AG10803 (cell line): Measurements from ENCODE around the gene ZNF750.

Experiments used
- DNase-seq: peaks from one replicate; pipeline ENCODE4 v3.0.0; 2010; ENCODE audit warnings: low read depth
- H3K4me3 ChIP-seq: 2 replicates; pipeline ENCODE4 v1.5.1; 2011; ENCODE audit warnings: mild to moderate bottlenecking, low read length, control low read depth
- TF ChIP-seq, protein P1 (sequence below): conservative IDR thresholded peaks from 2 replicates; pipeline ENCODE4 v1.5.1; 2011; ENCODE audit warnings: mild to moderate bottlenecking, low read length, control low read depth, inconsistent platforms

ZNF750 gene

DNA sequence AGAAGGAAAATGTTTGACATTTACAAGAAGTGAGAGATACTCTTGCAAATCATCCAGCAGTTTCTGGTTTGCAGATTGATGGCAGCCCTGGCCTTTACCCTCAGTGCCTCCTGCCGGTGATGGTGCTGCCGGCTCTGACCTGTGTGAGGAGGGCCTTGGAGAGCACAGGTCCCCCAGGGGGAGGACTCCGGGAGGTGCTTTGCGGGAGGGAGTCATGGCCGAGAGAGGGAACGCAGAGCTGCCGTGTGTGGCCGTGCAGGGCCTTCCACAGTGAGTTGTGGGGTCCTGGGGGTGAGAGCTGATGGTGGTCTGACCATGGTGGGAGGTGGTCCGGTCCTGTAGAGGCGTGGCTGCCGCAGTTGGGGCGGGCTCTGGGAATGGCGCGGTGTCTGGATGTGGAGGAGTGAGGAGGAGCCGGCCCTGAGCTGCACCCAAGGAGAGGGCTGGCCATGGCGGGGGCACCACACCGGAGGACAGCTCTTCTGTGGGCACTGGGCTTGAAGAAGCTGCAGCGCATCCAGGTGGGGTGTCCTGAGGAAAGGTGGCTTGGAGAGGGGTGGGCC, 28.0 kb upstream of the ZNF750 start:
- no peak overlapping the region for H3K4me3 ChIP-seq
- TF ChIP-seq, protein P1, sequence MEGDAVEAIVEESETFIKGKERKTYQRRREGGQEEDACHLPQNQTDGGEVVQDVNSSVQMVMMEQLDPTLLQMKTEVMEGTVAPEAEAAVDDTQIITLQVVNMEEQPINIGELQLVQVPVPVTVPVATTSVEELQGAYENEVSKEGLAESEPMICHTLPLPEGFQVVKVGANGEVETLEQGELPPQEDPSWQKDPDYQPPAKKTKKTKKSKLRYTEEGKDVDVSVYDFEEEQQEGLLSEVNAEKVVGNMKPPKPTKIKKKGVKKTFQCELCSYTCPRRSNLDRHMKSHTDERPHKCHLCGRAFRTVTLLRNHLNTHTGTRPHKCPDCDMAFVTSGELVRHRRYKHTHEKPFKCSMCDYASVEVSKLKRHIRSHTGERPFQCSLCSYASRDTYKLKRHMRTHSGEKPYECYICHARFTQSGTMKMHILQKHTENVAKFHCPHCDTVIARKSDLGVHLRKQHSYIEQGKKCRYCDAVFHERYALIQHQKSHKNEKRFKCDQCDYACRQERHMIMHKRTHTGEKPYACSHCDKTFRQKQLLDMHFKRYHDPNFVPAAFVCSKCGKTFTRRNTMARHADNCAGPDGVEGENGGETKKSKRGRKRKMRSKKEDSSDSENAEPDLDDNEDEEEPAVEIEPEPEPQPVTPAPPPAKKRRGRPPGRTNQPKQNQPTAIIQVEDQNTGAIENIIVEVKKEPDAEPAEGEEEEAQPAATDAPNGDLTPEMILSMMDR: no peak
- DNase-seq: no peak

GRCh38 chr17:82866590-82867191, 26.9 kb upstream of the ZNF750 start:
- no peak overlapping the region for H3K4me3 ChIP-seq
- TF ChIP-seq, protein P1: no peak
- DNase-seq: peak; percentile 81

GRCh38 chr17:82865774-82866395, 26.1 kb upstream of the ZNF750 start:
- TF ChIP-seq, protein P1: no peak
- no peak overlapping the region for H3K4me3 ChIP-seq
- no peak for DNase-seq

GRCh38 chr17:82865274-82865673, 25.5 kb upstream of the ZNF750 start:
- TF ChIP-seq, protein P1: no peak
- no peak for DNase-seq
- no peak overlapping the region for H3K4me3 ChIP-seq

- DNase-seq: no peak
- H3K4me3 ChIP-seq: no peak overlapping the region
- TF ChIP-seq, protein P1: no peak
Observed at GRCh38 chr17:82864713-82865248, 25.0 kb upstream of the ZNF750 start.

DNA sequence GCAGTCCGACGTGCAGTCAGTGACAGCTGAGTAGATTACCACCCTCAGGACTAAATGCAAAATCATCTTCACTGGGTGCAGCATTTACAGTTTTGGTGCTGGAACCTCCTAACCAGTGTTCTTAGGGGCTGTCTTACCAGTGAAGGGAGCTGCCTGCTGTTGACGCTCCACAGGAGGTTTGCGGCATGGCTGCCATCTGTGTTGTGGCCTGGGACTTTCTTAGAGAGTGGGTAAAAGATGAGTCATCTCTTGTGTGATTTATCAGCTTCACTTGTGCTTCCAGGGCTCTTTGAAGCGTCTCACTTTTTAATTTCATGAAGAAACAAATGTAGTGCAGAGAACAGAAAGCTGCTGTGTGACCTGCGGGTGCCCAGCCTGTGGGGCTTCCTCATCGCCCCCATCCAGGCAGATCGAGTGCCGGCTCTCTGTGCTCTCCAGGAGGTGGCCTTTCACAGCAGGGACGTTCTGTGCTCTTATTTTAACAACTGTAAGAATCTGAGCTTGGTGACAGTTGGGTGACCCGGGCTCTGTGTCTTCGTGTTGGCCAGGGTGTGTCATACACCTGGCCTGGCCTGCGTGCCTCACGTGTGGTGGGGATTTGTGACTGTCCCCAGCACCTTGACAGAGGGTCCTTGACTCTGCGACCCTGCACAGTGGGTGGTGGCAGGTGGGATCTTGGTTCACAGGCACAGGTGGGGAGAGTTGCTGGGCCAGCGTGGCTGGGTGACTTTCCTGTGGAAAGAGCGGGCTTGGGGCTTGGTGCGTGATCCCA, 24.3 kb upstream of the ZNF750 start:
- no peak overlapping the region for H3K4me3 ChIP-seq
- peak; percentile 87 for DNase-seq
- TF ChIP-seq, protein P1: no peak
